Natural killer cell (primary cell): ENCODE measurements around the gene SOBP. TPM values are rescaled to one million over a fixed set of nuclear protein-coding genes. Genes with fewer than 3 reads are reported as not detected.

Experiments used
- ATAC-seq, 3 donors: fragments of 150-1000 bp in 2 of 3; fragments of 200-7000 bp in 1 of 3; cut with Tn5 transposase; 1 replicate in 1 of 3; 2 replicates in 2 of 3; pipeline ENCODE4 v1.10.0; 2021; ENCODE audit warnings: mild to moderate bottlenecking in 2 of 3, moderate library complexity in 2 of 3
- DNase-seq, 2 donors: peaks; one replicate each; pipeline versions ENCODE4 v3.0.0 to v3.0.0-alpha.2; 2013 to 2021; ENCODE audit warnings: mixed read lengths in 1 of 2
- H3K27ac ChIP-seq: one replicate; pipeline ENCODE4 v1.5.1; 2013; ENCODE audit warnings: mild to moderate bottlenecking, low read length
- H3K27me3 ChIP-seq: one replicate; pipeline ENCODE4 v1.6.1; 2013; ENCODE audit warnings: low read length; ENCODE audit not compliant: control insufficient read depth, insufficient read depth
- H3K36me3 ChIP-seq: one replicate; pipeline ENCODE4 v1.6.1; 2013; ENCODE audit warnings: low read length; ENCODE audit not compliant: control insufficient read depth, insufficient read depth
- H3K4me1 ChIP-seq: one replicate; pipeline ENCODE4 v1.6.1; 2013; ENCODE audit warnings: low read length; ENCODE audit not compliant: control insufficient read depth, insufficient read depth
- H3K4me3 ChIP-seq: one replicate; pipeline ENCODE4 v1.5.1; 2013; ENCODE audit warnings: low read length
- H3K9me3 ChIP-seq: one replicate; pipeline ENCODE4 v1.6.1; 2013; ENCODE audit warnings: low read length; ENCODE audit not compliant: control insufficient read depth, insufficient read depth
- H3K27ac Mint-ChIP-seq, 2 donors: one replicate each; pipeline ENCODE4 v1.8.0; 2022; ENCODE audit warnings: mild to moderate bottlenecking in 2 of 2, mixed read lengths in 2 of 2, moderate library complexity in 1 of 2
- H3K27me3 Mint-ChIP-seq, 2 donors: one replicate each; pipeline ENCODE4 v1.8.0; 2022; ENCODE audit warnings: low read depth in 2 of 2, mixed read lengths in 2 of 2
- H3K36me3 Mint-ChIP-seq: one replicate; pipeline ENCODE4 v1.8.0; 2022; ENCODE audit warnings: mixed read lengths
- H3K4me1 Mint-ChIP-seq, 2 donors: one replicate each; pipeline ENCODE4 v1.8.0; 2022; ENCODE audit warnings: mixed read lengths in 2 of 2
- H3K4me3 Mint-ChIP-seq: one replicate; pipeline ENCODE4 v1.8.0; 2022; ENCODE audit warnings: mild to moderate bottlenecking, moderate library complexity, mixed read lengths
- H3K9me3 Mint-ChIP-seq, 2 donors: one replicate each; pipeline ENCODE4 v1.8.0; 2022; ENCODE audit warnings: mixed read lengths in 2 of 2
- CTCF ChIP-seq: fragments of 200-600 bp; IDR thresholded peaks from one replicate; pipeline ENCODE4 v1.8.0; 2022; ENCODE audit warnings: antibody characterized with exemption
- WGBS: methylation state at CpG from one replicate; pipeline ENCODE4 v1.1.7; 2013; ENCODE audit warnings: missing lambda C conversion rate; ENCODE audit not compliant: insufficient coverage; 5-methylcytosine and 5-hydroxymethylcytosine counted together
- intact Hi-C: fragments of 100-400 bp; cut with micrococcal nuclease; formaldehyde crosslinking; loops from one replicate; pipeline ENCODE4 v1.14.2; 2022
- total RNA-seq, 4 donors: library from RNA; stranded (reverse); fragments of 120-200 nt in 1 of 4; gene quantifications; one replicate each; pipeline versions ENCODE4 v1.2.3 to v1.2.4, GENCODE V29; 2013 to 2022

Gene SOBP
- total RNA-seq, 3 donors from 2014 or later (not counting 1 experiment from before 2014, with no cell fraction given), result 0.16 TPM; not detected in 1

GRCh38 chr6:107532706-107533105, 42.8 kb downstream of the SOBP start:
- Mint-ChIP-seq H3K27ac (no peak overlapping the region), H3K4me1 (no peaks in the 10 kb centered on the region), H3K4me3 (no peak overlapping the region), H3K9me3 (no peaks in the 10 kb centered on the region), H3K27me3 (peaks cover 2 to 19% of the 10 kb centered on the region in 2 donors), H3K36me3 (no peaks in the 10 kb centered on the region)
- H3K36me3 ChIP-seq, result no peaks in the 10 kb centered on the region
- H3K4me1 ChIP-seq, result no peaks in the 10 kb centered on the region
- intact Hi-C loops, result no loop called here
- TF ChIP-seq CTCF, result no peak
- 97% methylated on average over 6 of the region's 6 CpGs for WGBS
- no peaks in the 10 kb centered on the region for H3K9me3 ChIP-seq
- H3K27ac ChIP-seq, result no peak overlapping the region
- H3K27me3 ChIP-seq, result peaks cover 2% of the 10 kb centered on the region
- H3K4me3 ChIP-seq, result no peak overlapping the region
- DNase-seq (no peak), ATAC-seq (no peak)

- H3K27ac ChIP-seq, result no peak overlapping the region
- no peak overlapping the region for H3K4me3 Mint-ChIP-seq
- no peak overlapping the region for H3K27ac Mint-ChIP-seq
- DNase-seq, result no peak
- no peaks in the 10 kb centered on the region for H3K4me1 ChIP-seq
- peaks cover 0 to 14% of the 10 kb centered on the region in 2 donors for H3K27me3 Mint-ChIP-seq
- no peak for TF ChIP-seq CTCF
- H3K36me3 Mint-ChIP-seq, result no peaks in the 10 kb centered on the region
- H3K36me3 ChIP-seq, result no peaks in the 10 kb centered on the region
- no peaks in the 10 kb centered on the region for H3K9me3 ChIP-seq
- ATAC-seq, result no peak
- H3K27me3 ChIP-seq, result peaks cover 2% of the 10 kb centered on the region
- intact Hi-C loops, result no loop called here
- no peaks in the 10 kb centered on the region for H3K9me3 Mint-ChIP-seq
- WGBS, result 93% methylated on average over 11 of the region's 11 CpGs
- no peaks in the 10 kb centered on the region for H3K4me1 Mint-ChIP-seq
- no peak overlapping the region for H3K4me3 ChIP-seq
Observed at GRCh38 chr6:107533415-107534059, 43.6 kb downstream of the SOBP start.

GRCh38 chr6:107534571-107535141, 44.7 kb downstream of the SOBP start:
- intact Hi-C loops, result no loop called here
- WGBS, result 81% methylated on average over 5 of the region's 5 CpGs

More at GRCh38 chr6:107534571-107535141, 44.7 kb downstream of the SOBP start:
- DNase-seq (no peak), ATAC-seq (no peak)
- Mint-ChIP-seq H3K4me3 (no peak overlapping the region), H3K9me3 (no peaks in the 10 kb centered on the region), H3K27ac (no peak overlapping the region), H3K27me3 (peaks cover 4 to 21% of the 10 kb centered on the region in 2 donors), H3K4me1 (no peaks in the 10 kb centered on the region), H3K36me3 (no peaks in the 10 kb centered on the region)
- Histone ChIP-seq H3K9me3 (no peaks in the 10 kb centered on the region), H3K36me3 (no peaks in the 10 kb centered on the region), H3K4me3 (no peak overlapping the region), H3K4me1 (no peaks in the 10 kb centered on the region), H3K27ac (no peak overlapping the region), H3K27me3 (peaks cover 2% of the 10 kb centered on the region)
- no peak for TF ChIP-seq CTCF
